Ovary (tissue), 3 donors: ENCODE measurements around the gene ZSCAN5A.

ENCODE experiments used
- CTCF ChIP-seq, 3 donors: fragments of 450-650 bp in 2 of 3; fragments of 200-600 bp in 1 of 3; IDR thresholded peaks; one replicate each; pipeline versions ENCODE4 v1.5.1 to v1.8.0; 2016 to 2022; ENCODE audit warnings: antibody characterized with exemption in 3 of 3, mild to moderate bottlenecking in 1 of 3
- EP300 ChIP-seq: sonication (generic); formaldehyde crosslinking; IDR thresholded peaks from one replicate; pipeline ENCODE4 v1.6.1; 2017; ENCODE audit warnings: antibody characterized with exemption
- POLR2A ChIP-seq: fragments of 450-650 bp; IDR thresholded peaks from one replicate; pipeline ENCODE4 v1.6.1; 2017; ENCODE audit warnings: antibody characterized with exemption, mild to moderate bottlenecking, moderate library complexity
- donor health status: DM: no; HTN: no; CAD: no.

- TF ChIP-seq CTCF (IDR thresholded peaks at IDR 0.05) (no peak), POLR2A (no peak), EP300 (no peak)
Measured at GRCh38 chr19:56316728-56317127, 2.1 kb upstream of the ZSCAN5A start.
